Activated B cell treated with CpG ODN at 0.5 μM for 24 hours (primary cell): ENCODE results near the gene SEMA6A. TPM values are rescaled to one million over a fixed set of nuclear protein-coding genes. Genes with fewer than 3 reads are reported as not detected.

Experiments used
- ATAC-seq: fragments of 200-7000 bp; cut with Tn5 transposase; one replicate; pipeline ENCODE4 v1.10.0; 2021; ENCODE audit warnings: low read depth, mild to moderate bottlenecking, moderate library complexity
- CTCF ChIA-PET: fragments of 350-600 bp; sonication (Branson Sonifier 250); formaldehyde crosslinking; loops from one replicate; lab custom pipeline; 2021; ENCODE audit warnings: antibody characterized with exemption; lab: Charles Lee
- POLR2A ChIA-PET: fragments of 350-600 bp; sonication (Branson Sonifier 250); formaldehyde crosslinking; loops from one replicate; lab custom pipeline; 2021; ENCODE audit warnings: antibody characterized with exemption; lab: Charles Lee
- DNase-seq: peaks from one replicate; pipeline ENCODE4 v3.0.0; 2022
- H3K27ac Mint-ChIP-seq: one replicate; pipeline ENCODE4 v1.8.0; 2020; ENCODE audit warnings: mixed read lengths
- H3K27me3 Mint-ChIP-seq: one replicate; pipeline ENCODE4 v1.8.0; 2021; ENCODE audit warnings: mixed read lengths
- H3K36me3 Mint-ChIP-seq: one replicate; pipeline ENCODE4 v1.8.0; 2021; ENCODE audit warnings: low read depth, mixed read lengths
- H3K4me1 Mint-ChIP-seq: one replicate; pipeline ENCODE4 v1.8.0; 2021; ENCODE audit warnings: mixed read lengths
- H3K4me3 Mint-ChIP-seq: one replicate; pipeline ENCODE4 v1.8.0; 2020; ENCODE audit warnings: mild to moderate bottlenecking, mixed read lengths
- H3K9me3 Mint-ChIP-seq: one replicate; pipeline ENCODE4 v1.8.0; 2020; ENCODE audit warnings: mixed read lengths
- CTCF ChIP-seq: fragments of 200-600 bp; IDR thresholded peaks from one replicate; pipeline ENCODE4 v1.8.0; 2022; ENCODE audit warnings: antibody characterized with exemption, mild to moderate bottlenecking
- intact Hi-C: fragments of 100-400 bp; cut with micrococcal nuclease; formaldehyde crosslinking; loops from one replicate; pipeline ENCODE4 v1.15.1; 2024
- total RNA-seq: library from RNA; stranded (reverse); gene quantifications from 2 replicates; pipeline ENCODE4 v1.2.3, GENCODE V29; 2022

The SEMA6A gene
- total RNA-seq, 1 donor from 2014 or later, result 0.20 TPM

- DNase-seq (no peak), ATAC-seq (no peak)
- no peak for TF ChIP-seq CTCF
- ChIA-PET CTCF (no interaction called here), POLR2A (no interaction called here)
- Mint-ChIP-seq H3K4me3 (no peak overlapping the region), H3K9me3 (peaks cover 3% of the 10 kb centered on the region), H3K27ac (no peak overlapping the region), H3K27me3 (no peaks in the 10 kb centered on the region), H3K36me3 (peaks cover 45% of the 10 kb centered on the region), H3K4me1 (no peaks in the 10 kb centered on the region)
- intact Hi-C loops, result no loop called here
Observed at GRCh38 chr5:116418774-116419173, 155.8 kb downstream of the SEMA6A start.

GRCh38 chr5:116418016-116418415, 156.6 kb downstream of the SEMA6A start:
- Mint-ChIP-seq H3K36me3 (peaks cover 49% of the 10 kb centered on the region), H3K9me3 (peaks cover 3% of the 10 kb centered on the region), H3K4me3 (no peak overlapping the region), H3K27me3 (no peaks in the 10 kb centered on the region), H3K27ac (no peak overlapping the region), H3K4me1 (no peaks in the 10 kb centered on the region)
- ChIA-PET POLR2A (no interaction called here), CTCF (no interaction called here)
- DNase-seq (no peak), ATAC-seq (no peak)
- no peak for TF ChIP-seq CTCF
- intact Hi-C loops, result no loop called here

GRCh38 chr5:116415989-116416388, 158.6 kb downstream of the SEMA6A start:
- H3K9me3 Mint-ChIP-seq, result peaks cover 3% of the 10 kb centered on the region
- peaks cover 45% of the 10 kb centered on the region for H3K36me3 Mint-ChIP-seq
- TF ChIP-seq CTCF, result no peak
- ATAC-seq (no peak), DNase-seq (no peak)
- ChIA-PET POLR2A (no interaction called here), CTCF (no interaction called here)
- intact Hi-C loops, result no loop called here
- H3K27ac Mint-ChIP-seq, result no peak overlapping the region
- no peaks in the 10 kb centered on the region for H3K27me3 Mint-ChIP-seq
- H3K4me3 Mint-ChIP-seq, result no peak overlapping the region
- no peaks in the 10 kb centered on the region for H3K4me1 Mint-ChIP-seq

DNA sequence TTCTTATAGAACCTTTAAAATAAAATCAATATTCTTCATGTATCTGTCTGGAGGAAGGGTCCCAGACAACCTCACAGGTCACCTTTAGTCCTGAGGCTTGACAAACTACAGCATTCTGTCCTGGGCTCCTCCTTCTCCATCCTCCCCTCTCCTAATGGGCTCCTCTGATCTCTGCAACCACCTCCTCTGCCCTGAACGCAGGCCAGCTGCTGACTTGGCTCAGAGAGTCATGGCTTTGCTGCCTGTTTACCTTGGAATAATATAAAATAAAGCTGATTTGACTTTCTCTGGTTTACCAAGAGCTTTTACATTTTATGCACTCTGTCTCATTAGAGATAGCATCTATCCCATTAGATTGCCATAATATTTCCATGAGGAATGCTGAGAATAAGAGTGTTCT, 159.4 kb downstream of the SEMA6A start:
- peaks cover 2% of the 10 kb centered on the region for H3K9me3 Mint-ChIP-seq
- H3K27me3 Mint-ChIP-seq, result no peaks in the 10 kb centered on the region
- DNase-seq (no peak), ATAC-seq (no peak)
- no peak for TF ChIP-seq CTCF
- POLR2A ChIA-PET, result no interaction called here
- intact Hi-C loops, result no loop called here
- peaks cover 47% of the 10 kb centered on the region for H3K36me3 Mint-ChIP-seq
- no peak overlapping the region for H3K4me3 Mint-ChIP-seq
- no peaks in the 10 kb centered on the region for H3K4me1 Mint-ChIP-seq
- no peak overlapping the region for H3K27ac Mint-ChIP-seq
- CTCF ChIA-PET, result no interaction called here

DNA sequence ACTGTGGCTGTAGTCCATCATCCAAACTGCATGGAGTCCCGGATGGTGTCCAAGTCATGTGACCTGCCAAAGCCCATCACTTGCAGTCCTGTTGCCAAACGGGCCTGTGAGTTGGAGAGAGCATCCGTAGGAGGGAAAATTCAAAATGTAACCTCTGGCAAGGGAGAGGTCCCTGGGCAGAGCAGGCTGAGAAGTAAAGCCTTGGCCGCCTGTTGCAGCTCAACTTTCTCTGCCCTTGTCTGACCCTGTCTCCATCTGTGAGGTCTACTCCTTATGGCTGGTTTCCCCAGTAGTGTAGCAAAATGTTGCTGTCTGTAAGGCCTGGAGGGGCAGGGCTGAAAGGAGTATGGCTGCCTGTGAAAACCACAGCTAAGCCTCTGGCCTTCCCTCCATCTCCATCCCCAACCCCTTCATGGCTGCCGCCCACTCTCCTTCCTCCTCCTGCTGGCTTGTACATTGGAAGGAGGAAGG, 163.5 kb downstream of the SEMA6A start:
- no peak for TF ChIP-seq CTCF
- Mint-ChIP-seq H3K4me1 (no peaks in the 10 kb centered on the region), H3K36me3 (peaks cover 23% of the 10 kb centered on the region), H3K9me3 (no peaks in the 10 kb centered on the region), H3K27ac (no peak overlapping the region), H3K27me3 (no peaks in the 10 kb centered on the region), H3K4me3 (no peak overlapping the region)
- CTCF ChIA-PET, result no interaction called here
- DNase-seq, result no peak
- ATAC-seq, result no peak
- POLR2A ChIA-PET, result no interaction called here
- intact Hi-C loops, result no loop called here
